Breast epithelium (tissue), 4 donors: Measurements from ENCODE around the gene RERE. TPM values are rescaled to one million over a fixed set of nuclear protein-coding genes. Genes with fewer than 3 reads are reported as not detected.

Experiments
- DNase-seq, 2 donors: peaks; one replicate each; pipeline ENCODE4 v3.0.0-alpha.2; 2019; ENCODE audit warnings: low spot score in 2 of 2
- H3K27ac ChIP-seq, 2 donors: fragments of 200-600 bp; sonication (generic) in 1 of 2; one replicate each; pipeline ENCODE4 v1.5.1; 2016 to 2019; ENCODE audit warnings: mild to moderate bottlenecking in 1 of 2
- H3K27me3 ChIP-seq, 2 donors: fragments of 200-600 bp; sonication (generic) in 1 of 2; one replicate each; pipeline versions ENCODE4 v1.5.1 to v1.6.0; 2017 to 2019; ENCODE audit warnings: control low read depth in 1 of 2, mild to moderate bottlenecking in 1 of 2
- H3K36me3 ChIP-seq: fragments of 200-600 bp; one replicate; pipeline ENCODE4 v1.5.1; 2019
- H3K4me1 ChIP-seq, 2 donors: fragments of 200-600 bp; sonication (generic); one replicate each; pipeline ENCODE4 v1.5.1; 2016 to 2019; ENCODE audit warnings: control low read depth in 1 of 2
- H3K4me3 ChIP-seq, 3 donors: fragments of 200-600 bp; sonication (generic); 1 replicate in 2 of 3; 2 replicates in 1 of 3; pipeline ENCODE4 v1.5.1; 2016 to 2019; ENCODE audit warnings: mild to moderate bottlenecking in 3 of 3, moderate library complexity in 2 of 3
- H3K9me3 ChIP-seq, 2 donors: fragments of 200-600 bp; sonication (generic) in 1 of 2; one replicate each; pipeline ENCODE4 v1.5.1; 2016 to 2019; ENCODE audit warnings: control low read depth in 1 of 2
- CTCF ChIP-seq, 3 donors: fragments of 450-650 bp; IDR thresholded peaks; one replicate each; pipeline ENCODE4 v1.5.1; 2016 to 2017; ENCODE audit warnings: antibody characterized with exemption in 3 of 3, mild to moderate bottlenecking in 3 of 3, moderate library complexity in 3 of 3
- POLR2A ChIP-seq: fragments of 450-650 bp; IDR thresholded peaks from one replicate; pipeline ENCODE4 v1.6.1; 2016; ENCODE audit warnings: antibody characterized with exemption, mild to moderate bottlenecking, moderate library complexity
- POLR2AphosphoS5 ChIP-seq, 3 donors: sonication (generic); formaldehyde crosslinking; IDR thresholded peaks; one replicate each; pipeline ENCODE4 v1.6.1; 2017; ENCODE audit warnings: antibody characterized with exemption in 3 of 3
- intact Hi-C: fragments of 100-400 bp; cut with DNase I; formaldehyde crosslinking; loops from one replicate; pipeline ENCODE4 v1.15.1; 2023; ENCODE audit warnings: low total_unique reads
- total RNA-seq, 3 donors: library from RNA; depleted of rRNA; stranded (reverse); fragments of >200 nt; gene quantifications; one replicate each; pipeline ENCODE4 v1.1.0, GENCODE V29; 2016

The RERE gene
- total RNA-seq, 3 donors from 2014 or later = 65.8 to 166 (median 123) TPM

DNA sequence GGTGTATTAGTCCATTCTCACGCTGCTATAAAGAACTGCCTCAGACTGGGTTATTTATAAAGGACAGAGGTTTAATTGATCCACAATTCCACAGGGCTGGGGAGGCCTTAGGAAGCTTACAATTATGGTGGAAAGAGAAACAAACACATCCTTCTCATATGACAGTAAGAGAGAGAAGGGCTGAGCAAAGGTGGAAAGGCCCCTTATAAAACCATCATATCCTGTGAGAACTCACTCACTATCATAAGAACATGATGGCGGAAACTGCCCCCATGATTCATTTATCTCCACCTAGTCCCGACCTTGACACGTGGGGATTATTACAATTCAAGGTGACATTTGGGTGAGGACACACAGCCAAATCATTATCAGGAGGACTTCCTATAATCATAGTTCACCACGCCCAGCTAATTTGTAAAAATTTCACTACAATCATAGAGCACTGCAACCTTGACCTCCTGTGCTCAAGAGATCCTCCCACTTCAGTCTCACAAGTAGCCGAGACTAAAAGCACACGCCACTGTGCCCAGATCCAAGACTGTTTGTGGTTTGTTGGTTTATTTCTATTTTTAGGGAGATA is 164.9 kb downstream of the RERE start:
- Histone ChIP-seq H3K36me3 (no peaks in the 10 kb centered on the region), H3K9me3 (no peaks in the 10 kb centered on the region), H3K27ac (peak overlapping the region; percentile 1 to 20), H3K4me3 (no peak overlapping the region), H3K27me3 (no peaks in the 10 kb centered on the region), H3K4me1 (no peaks in the 10 kb centered on the region)
- TF ChIP-seq POLR2AphosphoS5 (IDR thresholded peaks at IDR 0.05) = no peak
- TF ChIP-seq CTCF (IDR thresholded peaks at IDR 0.05) = no peak
- TF ChIP-seq POLR2A = no peak
- intact Hi-C loops = no loop called here
- DNase-seq = no peak

DNA sequence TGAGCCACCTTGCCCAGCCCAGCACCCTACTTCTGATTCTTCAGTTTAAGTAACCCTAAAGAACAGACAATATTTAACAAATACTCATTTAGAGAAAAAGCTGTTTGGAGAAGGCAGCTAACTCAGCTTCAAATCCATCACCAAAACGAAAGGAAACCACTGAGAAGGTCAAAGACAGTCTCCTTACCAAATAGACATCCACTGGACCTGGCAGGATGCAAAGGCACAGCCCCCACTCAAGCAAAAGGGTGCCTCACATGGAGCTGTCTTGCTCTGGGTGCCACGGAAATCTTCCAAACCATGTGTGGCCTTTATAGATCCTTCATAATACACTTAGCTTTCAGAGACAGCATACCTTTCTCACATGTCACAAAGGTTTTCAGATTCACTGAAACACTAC is 165.5 kb downstream of the RERE start:
- no peak for DNase-seq
- TF ChIP-seq POLR2AphosphoS5 (IDR thresholded peaks at IDR 0.05) (no peak), POLR2A (no peak), CTCF (IDR thresholded peaks at IDR 0.05) (no peak)
- H3K9me3 ChIP-seq = no peaks in the 10 kb centered on the region
- intact Hi-C loops = no loop called here
- H3K27me3 ChIP-seq = no peaks in the 10 kb centered on the region
- no peak overlapping the region for H3K4me3 ChIP-seq
- peak overlapping the region; percentile 1 to 20 for H3K27ac ChIP-seq
- no peaks in the 10 kb centered on the region for H3K36me3 ChIP-seq
- peaks cover 0 to under 1% of the 10 kb centered on the region in 2 donors for H3K4me1 ChIP-seq

DNA sequence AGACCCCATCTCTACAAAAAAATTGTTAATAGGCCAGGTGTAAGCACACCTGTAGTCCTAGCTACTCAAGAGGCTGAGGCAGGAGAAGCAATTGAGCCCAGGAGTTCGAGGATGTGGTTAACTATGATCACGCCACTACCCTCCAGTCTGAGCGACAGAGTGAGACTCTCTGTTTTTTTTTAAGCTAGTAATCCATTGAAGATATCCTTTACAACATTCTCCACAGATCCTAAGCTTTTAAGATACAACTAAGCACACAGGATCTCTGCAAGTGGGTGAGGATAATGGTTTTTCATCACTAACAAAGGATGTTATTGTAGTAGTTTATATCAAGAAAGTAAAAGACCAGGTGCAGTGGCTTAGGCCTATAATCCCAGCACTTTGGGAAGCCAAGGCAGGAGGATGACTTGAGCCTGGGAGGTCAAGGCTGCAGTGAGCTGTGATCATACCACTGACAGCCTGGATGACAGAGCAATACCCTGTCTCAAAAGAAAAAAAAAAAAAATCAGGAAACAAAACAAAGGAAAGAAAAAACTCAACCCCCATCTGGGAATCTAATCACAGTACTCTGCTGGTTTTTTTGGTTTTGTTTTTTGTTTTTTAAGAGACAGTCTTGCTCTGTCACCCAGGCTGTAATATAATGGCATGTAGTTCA is 166.1 kb downstream of the RERE start:
- intact Hi-C loops = no loop called here
- Histone ChIP-seq H3K27me3 (no peaks in the 10 kb centered on the region), H3K4me3 (no peak overlapping the region), H3K27ac (no peak overlapping the region), H3K4me1 (peaks cover 0 to 6% of the 10 kb centered on the region in 2 donors), H3K9me3 (no peaks in the 10 kb centered on the region), H3K36me3 (no peaks in the 10 kb centered on the region)
- TF ChIP-seq POLR2AphosphoS5 (IDR thresholded peaks at IDR 0.05) (no peak), POLR2A (no peak), CTCF (IDR thresholded peaks at IDR 0.05) (no peak)
- no peak for DNase-seq

GRCh38 chr1:8649875-8650274 is 167.6 kb downstream of the RERE start:
- intact Hi-C loops = no loop called here
- TF ChIP-seq POLR2A (no peak), CTCF (IDR thresholded peaks at IDR 0.05) (no peak), POLR2AphosphoS5 (IDR thresholded peaks at IDR 0.05) (no peak)
- peaks cover 0 to 9% of the 10 kb centered on the region in 2 donors for H3K4me1 ChIP-seq

DNA sequence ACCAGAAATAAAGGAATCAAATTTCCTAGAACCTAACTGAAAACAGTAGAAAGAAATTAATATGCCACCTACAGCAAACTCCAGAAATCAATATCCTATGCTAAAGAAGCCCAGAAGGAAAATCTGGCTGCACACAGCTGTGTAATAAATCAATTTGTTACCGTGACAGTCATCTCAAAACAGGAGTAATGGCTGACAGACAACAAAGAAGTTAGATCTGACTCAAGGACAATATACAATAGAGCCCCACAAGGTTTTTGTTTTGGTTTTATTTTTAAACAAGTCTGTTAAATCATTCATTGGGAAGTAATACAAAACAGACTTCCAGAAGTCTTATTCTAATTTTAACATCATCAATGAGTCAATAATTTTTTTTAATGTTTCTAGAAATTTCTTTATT is 168.4 kb downstream of the RERE start:
- H3K27me3 ChIP-seq = no peaks in the 10 kb centered on the region
- no peaks in the 10 kb centered on the region for H3K9me3 ChIP-seq
- intact Hi-C loops = no loop called here
- H3K4me3 ChIP-seq = no peak overlapping the region
- H3K36me3 ChIP-seq = no peaks in the 10 kb centered on the region
- TF ChIP-seq CTCF (IDR thresholded peaks at IDR 0.05) (no peak), POLR2A (no peak), POLR2AphosphoS5 (IDR thresholded peaks at IDR 0.05) (no peak)
- DNase-seq = no peak
- H3K4me1 ChIP-seq = peaks cover 0 to 9% of the 10 kb centered on the region in 2 donors
- H3K27ac ChIP-seq = no peak overlapping the region

More at GRCh38 chr1:8649875-8650274, 167.6 kb downstream of the RERE start:
- H3K27me3 ChIP-seq = no peaks in the 10 kb centered on the region
- DNase-seq = no peak
- no peak overlapping the region for H3K27ac ChIP-seq
- H3K36me3 ChIP-seq = no peaks in the 10 kb centered on the region
- no peak overlapping the region for H3K4me3 ChIP-seq
- no peaks in the 10 kb centered on the region for H3K9me3 ChIP-seq
